SJCRH30 (cell line): ENCODE data around the gene KRTAP4-7. TPM values are rescaled to one million over a fixed set of nuclear protein-coding genes. Genes with fewer than 3 reads are reported as not detected.
"Not testable (repeated sequence)": the region's sequence is repeated elsewhere in the genome, so short reads cannot be mapped to it uniquely, and the experiment has no call there.

Experiments used
- DNase-seq, 2 experiments: peaks; one replicate each; pipeline ENCODE4 v3.0.0-alpha.2; 2015 to 2020
- H3K27ac ChIP-seq: fragments of 250-450 bp; sonication (Bioruptor Pico); 2 replicates; pipeline ENCODE4 v1.5.1; 2020; ENCODE audit warnings: mild to moderate bottlenecking, moderate library complexity
- H3K27me3 ChIP-seq: fragments of 250-450 bp; sonication (Bioruptor Pico); 2 replicates; pipeline ENCODE4 v1.5.1; 2020; ENCODE audit warnings: mild to moderate bottlenecking, moderate library complexity
- H3K36me3 ChIP-seq: fragments of 250-450 bp; sonication (Bioruptor Pico); 2 replicates; pipeline ENCODE4 v1.5.1; 2020; ENCODE audit warnings: mild to moderate bottlenecking, moderate library complexity
- H3K4me1 ChIP-seq: fragments of 250-450 bp; sonication (Bioruptor Pico); 2 replicates; pipeline ENCODE4 v1.5.1; 2020; ENCODE audit warnings: mild to moderate bottlenecking, moderate library complexity
- H3K4me3 ChIP-seq: fragments of 250-450 bp; sonication (Bioruptor Pico); 2 replicates; pipeline ENCODE4 v1.5.1; 2020; ENCODE audit warnings: mild to moderate bottlenecking, moderate library complexity
- H3K9me3 ChIP-seq: fragments of 250-450 bp; sonication (Bioruptor Pico); replicated peaks from 2 replicates; pipeline ENCODE4 v1.5.1; 2020; ENCODE audit warnings: mild to moderate bottlenecking, moderate library complexity
- total RNA-seq: library from RNA; depleted of rRNA; stranded (reverse); fragments of >200 nt; shearing (Covaris generic); gene quantifications from 2 replicates; pipeline ENCODE4 v1.2.3, GENCODE V29; 2014

The KRTAP4-7 gene
- total RNA-seq, 1 experiment from 2014 or later = 0.18 TPM

DNA sequence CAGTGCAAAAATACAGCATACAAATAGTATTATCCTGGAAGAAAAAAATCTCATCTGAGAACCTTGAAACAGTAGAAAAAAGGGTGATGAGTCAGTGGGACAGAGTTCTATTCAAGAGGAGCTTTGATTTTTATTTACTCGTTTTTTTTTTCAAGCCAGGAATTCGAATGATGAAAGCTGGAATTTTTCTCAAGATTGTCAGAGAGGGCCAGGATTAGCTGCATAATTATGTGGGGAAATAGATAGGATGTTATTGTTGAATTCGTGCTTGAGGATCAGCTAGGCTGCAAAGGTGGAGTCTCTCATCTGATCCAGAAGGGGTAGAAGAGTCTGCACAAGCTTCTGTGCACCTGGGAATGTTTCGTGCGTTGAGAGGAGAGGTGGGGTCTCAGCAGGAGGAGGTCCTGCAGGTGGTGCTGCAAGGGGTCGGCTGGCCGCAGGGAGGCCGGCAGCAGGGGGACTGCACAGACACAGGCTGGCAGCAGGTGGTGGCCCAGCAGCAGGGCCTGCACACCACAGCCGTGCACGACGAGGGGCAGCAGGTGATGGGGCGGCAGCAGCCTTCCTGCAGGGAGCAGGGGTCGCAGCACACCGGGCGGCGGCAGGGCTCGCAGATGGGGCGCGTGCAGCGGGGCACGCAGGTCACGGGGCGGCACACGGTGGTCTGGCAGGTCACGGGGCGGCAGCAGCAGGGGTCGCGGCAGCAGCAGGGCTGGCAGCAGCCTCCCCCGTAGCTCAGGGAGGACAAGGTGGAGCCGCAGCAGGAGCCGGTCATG is 24.5 kb upstream of the KRTAP4-7 start:
- peak overlapping the region; percentile 48 for H3K27ac ChIP-seq
- DNase-seq = peak; percentile 9 to 30

DNA sequence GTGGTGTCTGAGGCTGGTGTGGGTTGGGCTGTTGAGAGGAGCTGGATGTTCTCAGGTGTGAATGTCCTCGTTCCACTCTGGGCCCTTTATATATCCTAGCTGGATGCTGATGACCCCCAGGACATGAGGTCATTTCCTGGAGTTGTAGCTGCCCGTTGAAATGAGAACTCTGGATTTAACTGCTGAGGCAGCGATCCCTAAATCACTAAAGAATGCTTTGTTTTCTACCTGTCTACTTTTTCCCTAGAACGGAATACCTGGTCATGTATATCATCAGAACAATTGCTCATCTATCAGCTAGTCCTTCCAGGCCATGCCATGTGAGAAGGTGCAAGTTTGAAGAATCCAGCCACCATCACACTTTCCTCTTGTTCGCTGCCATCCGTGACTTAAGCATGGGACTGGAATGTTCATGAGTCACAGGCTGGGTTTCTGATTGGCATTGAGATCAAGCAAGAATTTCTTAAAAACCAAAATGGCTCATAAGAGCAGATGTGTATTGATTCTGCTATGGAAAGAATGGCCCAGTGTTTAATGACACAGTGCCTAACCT is 23.8 kb upstream of the KRTAP4-7 start, which contains the start of gene KRTAP2-3:
Gene KRTAP2-3, minus strand, starts transcription at position 63 of the 553 bp plus-strand sequence. CDS start 64 bp downstream, outside the sequence.
- Histone ChIP-seq H3K4me1 (peaks cover 56% of the 10 kb centered on the region), H3K9me3 (peaks cover 6% of the 10 kb centered on the region; the same call in 1 of the 2 replicates), H3K27me3 (no peaks in the 10 kb centered on the region), H3K36me3 (no peaks in the 10 kb centered on the region), H3K4me3 (no peak within 1 kb of the TSS), H3K27ac (peak within 1 kb of the TSS; percentile 48)
- peak; percentile 33 to 48 for DNase-seq

More for the DNA sequence above, 24.5 kb upstream of the KRTAP4-7 start:
- H3K4me3 ChIP-seq, H3K9me3 ChIP-seq, H3K27me3 ChIP-seq, H3K36me3 ChIP-seq: not testable (repeated sequence)
- peaks cover 50% of the 10 kb centered on the region for H3K4me1 ChIP-seq

DNA sequence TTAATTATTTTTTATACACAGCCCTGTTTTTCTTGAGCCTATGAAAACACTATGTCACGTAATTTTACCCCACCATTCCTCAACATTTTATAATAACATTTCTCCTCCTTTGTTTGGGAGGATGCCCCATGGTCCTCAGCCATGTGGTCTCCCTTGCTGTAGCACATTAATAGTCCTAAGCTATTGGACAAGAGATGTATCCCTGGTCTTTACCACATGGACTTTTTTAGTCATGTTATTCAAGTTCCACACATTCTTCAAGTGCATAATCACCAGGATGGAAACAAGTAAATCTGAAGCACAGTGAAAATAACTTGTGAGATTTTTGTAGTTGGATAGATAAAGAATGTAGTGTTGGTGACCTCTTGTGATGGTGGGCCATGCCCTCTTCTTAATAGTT is 22.0 kb upstream of the KRTAP4-7 start:
- Histone ChIP-seq H3K4me3 (no peak overlapping the region), H3K27ac (peak overlapping the region; percentile 16; the same call in 1 of the 2 replicates), H3K27me3 (no peaks in the 10 kb centered on the region), H3K36me3 (no peaks in the 10 kb centered on the region), H3K4me1 (peaks cover 68% of the 10 kb centered on the region), H3K9me3 (peaks cover 6% of the 10 kb centered on the region; the same call in 1 of the 2 replicates)
- DNase-seq = no peak

DNA sequence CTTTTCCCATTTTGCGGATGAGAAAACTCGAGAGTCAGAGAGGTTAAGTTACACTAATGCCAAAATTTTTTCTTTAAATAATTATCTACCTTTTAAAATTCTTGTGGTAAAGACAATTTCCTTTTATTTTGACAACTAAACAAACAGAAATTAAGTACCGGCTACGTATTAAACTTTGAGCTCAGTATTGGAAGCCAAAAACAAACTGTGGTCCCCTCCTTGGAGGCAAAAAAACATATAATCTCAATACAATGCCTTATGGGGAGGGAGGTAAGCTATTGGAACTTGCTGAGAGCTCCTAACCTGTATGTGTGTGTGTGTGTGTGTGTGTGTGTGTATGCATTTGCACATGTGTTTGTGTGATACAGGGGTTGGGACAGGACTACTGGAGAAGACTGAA is 20.5 kb upstream of the KRTAP4-7 start:
- peaks cover 68% of the 10 kb centered on the region for H3K4me1 ChIP-seq
- no peaks in the 10 kb centered on the region for H3K9me3 ChIP-seq
- H3K4me3 ChIP-seq = no peak overlapping the region
- no peaks in the 10 kb centered on the region for H3K27me3 ChIP-seq
- DNase-seq = no peak
- H3K27ac ChIP-seq = no peak overlapping the region
- no peaks in the 10 kb centered on the region for H3K36me3 ChIP-seq

- Histone ChIP-seq H3K4me1 (peaks cover 62% of the 10 kb centered on the region), H3K27ac (0 out of 2 replicates have a peak overlapping the region, but pooled peaks have one; percentile 8), H3K27me3 (no peaks in the 10 kb centered on the region), H3K9me3 (no peaks in the 10 kb centered on the region), H3K36me3 (no peaks in the 10 kb centered on the region), H3K4me3 (no peak overlapping the region)
- DNase-seq = peak; percentile 36 to 67
These were observed 19.6 kb upstream of the KRTAP4-7 start for GRCh38 chr17:41064301-41064700.

- not testable (repeated sequence) for DNase-seq, H3K36me3 ChIP-seq, H3K27ac ChIP-seq, H3K27me3 ChIP-seq, H3K9me3 ChIP-seq, H3K4me3 ChIP-seq
- peaks cover 59% of the 10 kb centered on the region for H3K4me1 ChIP-seq
These were observed 18.8 kb upstream of the KRTAP4-7 start for GRCh38 chr17:41065016-41065689.

GRCh38 chr17:41065829-41066624 is 17.9 kb upstream of the KRTAP4-7 start, which contains the start of gene KRTAP2-4:
Gene KRTAP2-4, minus strand, starts transcription at chr17:41065879. Its CDS starts 34 bp downstream, at chr17:41065845.
- peak; percentile 13 to 17 for DNase-seq
- Histone ChIP-seq H3K27me3 (no peaks in the 10 kb centered on the region), H3K36me3 (no peaks in the 10 kb centered on the region), H3K4me1 (peaks cover 59% of the 10 kb centered on the region), H3K9me3 (no peaks in the 10 kb centered on the region), H3K27ac (0 out of 2 replicates have a peak within 1 kb of the TSS, but pooled peaks have one; percentile 8), H3K4me3 (no peak within 1 kb of the TSS)

- DNase-seq = no peak
- no peak overlapping the region for H3K4me3 ChIP-seq
- no peaks in the 10 kb centered on the region for H3K36me3 ChIP-seq
- H3K4me1 ChIP-seq = peaks cover 57% of the 10 kb centered on the region
- no peaks in the 10 kb centered on the region for H3K27me3 ChIP-seq
- H3K27ac ChIP-seq = no peak overlapping the region
- no peaks in the 10 kb centered on the region for H3K9me3 ChIP-seq
These were observed 16.7 kb upstream of the KRTAP4-7 start for GRCh38 chr17:41067281-41067680.

- Histone ChIP-seq H3K4me3 (no peak overlapping the region), H3K4me1 (peaks cover 51% of the 10 kb centered on the region), H3K36me3 (no peaks in the 10 kb centered on the region), H3K27ac (no peak overlapping the region), H3K27me3 (no peaks in the 10 kb centered on the region), H3K9me3 (no peaks in the 10 kb centered on the region)
- DNase-seq = no peak
These were observed 14.9 kb upstream of the KRTAP4-7 start for GRCh38 chr17:41069031-41069430.

DNA sequence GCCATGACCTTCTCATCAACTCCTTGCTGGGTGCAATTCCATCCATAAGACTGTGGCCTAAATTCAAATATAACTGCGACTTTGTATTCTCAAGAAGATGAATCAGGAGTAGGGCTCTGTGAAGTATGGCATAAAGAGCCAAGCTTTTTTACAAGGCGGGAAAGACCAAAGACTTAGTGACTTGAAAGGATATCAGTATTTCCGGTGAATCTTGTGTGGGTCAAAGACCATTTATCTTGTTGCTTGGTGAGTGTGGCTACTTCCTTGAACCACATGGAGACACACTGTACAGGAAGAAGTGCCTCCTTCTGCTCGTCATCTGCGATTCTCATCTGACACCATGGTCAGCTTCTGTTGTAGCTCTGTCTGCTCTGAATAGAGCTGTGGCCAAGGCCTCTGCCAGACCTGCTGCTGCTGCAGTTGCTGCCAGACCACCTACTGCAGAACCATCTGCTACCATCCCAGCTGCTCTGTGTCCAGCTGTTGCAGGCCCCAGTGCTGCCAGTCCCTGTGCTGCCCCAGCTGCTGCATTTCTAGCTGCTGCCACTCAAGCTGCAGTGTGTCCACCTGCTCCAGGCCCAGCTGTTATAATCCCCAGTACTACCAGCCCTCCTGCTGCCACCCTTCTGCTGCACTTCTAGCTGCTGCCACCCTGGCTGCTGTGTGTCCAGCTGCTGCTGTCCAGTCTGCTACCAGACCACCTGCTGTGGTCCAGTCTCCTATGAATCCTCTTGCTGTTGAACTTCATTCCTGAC is 12.2 kb upstream of the KRTAP4-7 start:
- DNase-seq = peak; percentile 98
- no peaks in the 10 kb centered on the region for H3K9me3 ChIP-seq
- H3K4me3 ChIP-seq = no peak overlapping the region
- no peaks in the 10 kb centered on the region for H3K27me3 ChIP-seq
- peak overlapping the region; percentile 77 for H3K27ac ChIP-seq
- peaks cover 27% of the 10 kb centered on the region for H3K4me1 ChIP-seq
- H3K36me3 ChIP-seq = no peaks in the 10 kb centered on the region

GRCh38 chr17:41073676-41074075 is 10.3 kb upstream of the KRTAP4-7 start:
- H3K27me3 ChIP-seq = no peaks in the 10 kb centered on the region
- no peaks in the 10 kb centered on the region for H3K9me3 ChIP-seq
- no peaks in the 10 kb centered on the region for H3K36me3 ChIP-seq

GRCh38 chr17:41076788-41077187 is 7.2 kb upstream of the KRTAP4-7 start:
- no peak overlapping the region for H3K27ac ChIP-seq
- no peaks in the 10 kb centered on the region for H3K36me3 ChIP-seq
- H3K27me3 ChIP-seq = no peaks in the 10 kb centered on the region
- no peak for DNase-seq
- peaks cover 7% of the 10 kb centered on the region for H3K4me1 ChIP-seq
- no peak overlapping the region for H3K4me3 ChIP-seq
- no peaks in the 10 kb centered on the region for H3K9me3 ChIP-seq

More at GRCh38 chr17:41073676-41074075, 10.3 kb upstream of the KRTAP4-7 start:
- Histone ChIP-seq H3K4me3 (no peak overlapping the region), H3K4me1 (peaks cover 25% of the 10 kb centered on the region), H3K27ac (no peak overlapping the region)
- no peak for DNase-seq

- Histone ChIP-seq H3K4me3 (no peak overlapping the region), H3K27me3 (no peaks in the 10 kb centered on the region), H3K27ac (no peak overlapping the region), H3K4me1 (no peaks in the 10 kb centered on the region), H3K36me3 (no peaks in the 10 kb centered on the region), H3K9me3 (no peaks in the 10 kb centered on the region)
- no peak for DNase-seq
These were observed 1.3 kb upstream of the KRTAP4-7 start for GRCh38 chr17:41082626-41083025.

- H3K27me3 ChIP-seq, H3K4me1 ChIP-seq, DNase-seq, H3K4me3 ChIP-seq, H3K36me3 ChIP-seq, H3K27ac ChIP-seq, H3K9me3 ChIP-seq: not testable (repeated sequence)
These were observed 523 bp upstream of the KRTAP4-7 start for GRCh38 chr17:41083427-41083826.
